Breast epithelium (tissue), 4 donors: ENCODE results near the gene EIF4H. TPM values are rescaled to one million over a fixed set of nuclear protein-coding genes. Genes with fewer than 3 reads are reported as not detected.
"Not testable (repeated sequence)": the region's sequence is repeated elsewhere in the genome, so short reads cannot be mapped to it uniquely, and the experiment has no call there.

Experiments used
- DNase-seq, 2 donors: peaks; one replicate each; pipeline ENCODE4 v3.0.0-alpha.2; 2019; ENCODE audit warnings: low spot score in 2 of 2
- H3K27ac ChIP-seq, 2 donors: fragments of 200-600 bp; sonication (generic) in 1 of 2; one replicate each; pipeline ENCODE4 v1.5.1; 2016 to 2019; ENCODE audit warnings: mild to moderate bottlenecking in 1 of 2
- H3K27me3 ChIP-seq, 2 donors: fragments of 200-600 bp; sonication (generic) in 1 of 2; one replicate each; pipeline versions ENCODE4 v1.5.1 to v1.6.0; 2017 to 2019; ENCODE audit warnings: control low read depth in 1 of 2, mild to moderate bottlenecking in 1 of 2
- H3K36me3 ChIP-seq: fragments of 200-600 bp; one replicate; pipeline ENCODE4 v1.5.1; 2019
- H3K4me1 ChIP-seq, 2 donors: fragments of 200-600 bp; sonication (generic); one replicate each; pipeline ENCODE4 v1.5.1; 2016 to 2019; ENCODE audit warnings: control low read depth in 1 of 2
- H3K4me3 ChIP-seq, 3 donors: fragments of 200-600 bp; sonication (generic); 1 replicate in 2 of 3; 2 replicates in 1 of 3; pipeline ENCODE4 v1.5.1; 2016 to 2019; ENCODE audit warnings: mild to moderate bottlenecking in 3 of 3, moderate library complexity in 2 of 3
- H3K9me3 ChIP-seq, 2 donors: fragments of 200-600 bp; sonication (generic) in 1 of 2; one replicate each; pipeline ENCODE4 v1.5.1; 2016 to 2019; ENCODE audit warnings: control low read depth in 1 of 2
- POLR2A ChIP-seq: fragments of 450-650 bp; IDR thresholded peaks from one replicate; pipeline ENCODE4 v1.6.1; 2016; ENCODE audit warnings: antibody characterized with exemption, mild to moderate bottlenecking, moderate library complexity
- POLR2AphosphoS5 ChIP-seq, 3 donors: sonication (generic); formaldehyde crosslinking; IDR thresholded peaks; one replicate each; pipeline ENCODE4 v1.6.1; 2017; ENCODE audit warnings: antibody characterized with exemption in 3 of 3
- intact Hi-C: fragments of 100-400 bp; cut with DNase I; formaldehyde crosslinking; loops from one replicate; pipeline ENCODE4 v1.15.1; 2023; ENCODE audit warnings: low total_unique reads
- total RNA-seq, 3 donors: library from RNA; depleted of rRNA; stranded (reverse); fragments of >200 nt; gene quantifications; one replicate each; pipeline ENCODE4 v1.1.0, GENCODE V29; 2016
- TF ChIP-seq, protein P1 (sequence below), 3 donors: fragments of 450-650 bp; IDR thresholded peaks; one replicate each; pipeline ENCODE4 v1.5.1; 2016 to 2017; ENCODE audit warnings: antibody characterized with exemption in 3 of 3, mild to moderate bottlenecking in 3 of 3, moderate library complexity in 3 of 3

Gene EIF4H
- total RNA-seq, 3 donors from 2014 or later: 199 to 256 (median 238) TPM

DNA sequence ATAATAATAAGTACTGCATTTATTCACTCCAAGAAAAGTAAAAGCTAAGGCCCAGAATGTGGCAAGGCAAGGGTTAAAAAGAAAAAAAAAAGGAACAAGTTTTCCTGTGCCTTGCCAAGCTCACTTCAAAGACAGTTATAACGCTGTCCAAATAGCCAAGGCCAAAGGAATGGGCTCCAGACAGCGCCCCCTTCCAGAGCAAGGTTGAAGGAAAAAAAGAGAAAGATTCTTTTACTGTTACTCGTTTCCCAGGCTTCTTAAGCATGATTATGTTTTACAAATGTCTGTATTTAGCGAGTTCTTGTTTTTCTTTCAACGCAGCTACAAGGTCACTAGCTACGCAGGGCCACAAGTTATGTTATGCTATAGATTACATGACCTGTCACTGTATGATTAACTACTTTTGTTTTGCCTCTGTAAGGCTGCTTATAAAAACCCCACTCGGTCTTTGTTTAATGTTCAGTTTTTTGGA lies 9.1 kb upstream of the EIF4H start:
- Histone ChIP-seq H3K27ac (no peak overlapping the region), H3K4me1 (no peaks in the 10 kb centered on the region), H3K36me3 (no peaks in the 10 kb centered on the region), H3K4me3 (no peak overlapping the region), H3K9me3 (no peaks in the 10 kb centered on the region), H3K27me3 (no peaks in the 10 kb centered on the region)
- TF ChIP-seq POLR2AphosphoS5 (IDR thresholded peaks at IDR 0.05): no peak
- TF ChIP-seq POLR2A: no peak
- TF ChIP-seq, protein P1, sequence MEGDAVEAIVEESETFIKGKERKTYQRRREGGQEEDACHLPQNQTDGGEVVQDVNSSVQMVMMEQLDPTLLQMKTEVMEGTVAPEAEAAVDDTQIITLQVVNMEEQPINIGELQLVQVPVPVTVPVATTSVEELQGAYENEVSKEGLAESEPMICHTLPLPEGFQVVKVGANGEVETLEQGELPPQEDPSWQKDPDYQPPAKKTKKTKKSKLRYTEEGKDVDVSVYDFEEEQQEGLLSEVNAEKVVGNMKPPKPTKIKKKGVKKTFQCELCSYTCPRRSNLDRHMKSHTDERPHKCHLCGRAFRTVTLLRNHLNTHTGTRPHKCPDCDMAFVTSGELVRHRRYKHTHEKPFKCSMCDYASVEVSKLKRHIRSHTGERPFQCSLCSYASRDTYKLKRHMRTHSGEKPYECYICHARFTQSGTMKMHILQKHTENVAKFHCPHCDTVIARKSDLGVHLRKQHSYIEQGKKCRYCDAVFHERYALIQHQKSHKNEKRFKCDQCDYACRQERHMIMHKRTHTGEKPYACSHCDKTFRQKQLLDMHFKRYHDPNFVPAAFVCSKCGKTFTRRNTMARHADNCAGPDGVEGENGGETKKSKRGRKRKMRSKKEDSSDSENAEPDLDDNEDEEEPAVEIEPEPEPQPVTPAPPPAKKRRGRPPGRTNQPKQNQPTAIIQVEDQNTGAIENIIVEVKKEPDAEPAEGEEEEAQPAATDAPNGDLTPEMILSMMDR (IDR thresholded peaks at IDR 0.05): no peak
- intact Hi-C loops: no loop called here
- no peak for DNase-seq

DNA sequence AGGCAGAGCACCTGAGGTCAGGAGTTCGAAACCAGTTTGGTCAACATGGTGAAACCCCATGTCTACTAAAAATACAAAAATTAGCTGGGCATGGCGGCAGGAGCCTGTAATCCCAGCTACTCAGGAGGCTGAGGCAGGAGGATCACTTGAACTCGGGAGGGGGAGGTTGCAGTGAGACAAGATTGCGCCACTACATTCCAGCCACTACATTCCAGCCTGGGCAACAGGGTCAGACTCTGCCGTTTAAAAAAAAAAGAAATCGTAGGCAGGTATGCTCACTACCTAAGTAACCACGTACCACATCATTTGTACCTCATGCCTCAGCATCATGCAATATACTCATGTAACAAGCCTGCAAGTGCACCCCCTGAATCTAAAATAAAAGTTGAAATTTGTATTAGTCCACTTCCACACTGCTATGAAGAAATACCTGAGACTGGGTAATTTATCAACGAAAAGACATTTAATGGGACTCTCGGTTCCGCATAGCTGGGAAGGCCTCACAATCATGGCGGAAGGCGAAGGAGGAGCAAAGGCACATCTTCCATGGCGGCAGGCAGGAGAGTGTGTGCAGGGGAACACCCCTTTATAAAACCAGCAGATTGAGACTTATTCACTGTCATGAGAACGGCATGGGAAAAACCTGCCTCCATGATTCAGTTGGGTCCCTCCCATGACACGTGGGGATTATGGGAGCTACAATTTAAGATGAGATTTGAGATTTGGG lies 8.1 kb upstream of the EIF4H start:
- Histone ChIP-seq H3K4me3 (no peak overlapping the region), H3K36me3 (no peaks in the 10 kb centered on the region), H3K27ac (no peak overlapping the region), H3K4me1 (no peaks in the 10 kb centered on the region), H3K27me3 (no peaks in the 10 kb centered on the region), H3K9me3 (no peaks in the 10 kb centered on the region)
- no peak for DNase-seq
- TF ChIP-seq POLR2A: no peak
- no peak for TF ChIP-seq POLR2AphosphoS5 (IDR thresholded peaks at IDR 0.05)
- TF ChIP-seq, protein P1 (IDR thresholded peaks at IDR 0.05): no peak
- intact Hi-C loops: no loop called here

DNA sequence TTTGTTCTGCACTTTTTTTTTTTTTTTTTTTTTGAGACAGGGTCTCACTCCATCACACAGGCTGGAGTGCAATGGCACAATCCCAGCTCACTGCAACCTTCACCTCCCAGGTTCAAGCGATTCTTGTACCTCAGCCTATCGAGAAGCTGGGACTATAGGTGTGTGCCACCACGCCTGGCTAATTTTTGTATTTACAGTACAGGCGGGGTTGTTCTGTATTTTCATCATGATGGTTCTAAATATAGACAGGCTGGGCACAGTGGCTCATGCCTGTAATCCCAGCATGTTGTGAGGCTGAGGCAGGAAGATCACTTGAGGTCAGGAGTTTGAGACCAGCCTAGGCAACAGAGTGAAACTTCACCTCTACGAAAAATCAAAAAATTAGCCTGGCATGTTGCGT lies 6.8 kb upstream of the EIF4H start:
- DNase-seq, intact Hi-C loops, H3K4me1 ChIP-seq, H3K27me3 ChIP-seq, H3K27ac ChIP-seq, H3K4me3 ChIP-seq, H3K36me3 ChIP-seq, H3K9me3 ChIP-seq: not testable (repeated sequence)

DNA sequence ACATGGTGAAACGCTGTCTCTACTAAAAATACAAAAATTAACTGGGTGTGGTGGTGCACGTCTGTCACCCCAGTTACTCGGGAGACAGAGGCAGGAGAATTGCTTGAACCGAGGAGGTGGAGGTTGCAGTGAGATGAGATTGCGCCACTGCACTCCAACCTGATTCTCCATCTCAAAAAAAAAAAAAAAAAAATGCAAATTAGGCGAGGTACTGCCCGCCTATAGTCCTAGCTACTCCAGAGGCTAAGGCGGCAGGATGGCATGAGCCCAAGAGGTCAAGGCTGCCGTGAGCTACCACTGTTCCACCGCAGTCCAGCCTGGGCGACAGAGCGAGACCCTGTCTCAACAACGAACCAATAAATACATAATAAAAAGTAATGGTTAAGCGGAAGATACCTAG lies 1.1 kb upstream of the EIF4H start:
- no peak for TF ChIP-seq POLR2A
- TF ChIP-seq, protein P1 (IDR thresholded peaks at IDR 0.05): no peak
- no peak for TF ChIP-seq POLR2AphosphoS5 (IDR thresholded peaks at IDR 0.05)
- Histone ChIP-seq H3K9me3 (no peaks in the 10 kb centered on the region), H3K27me3 (no peaks in the 10 kb centered on the region), H3K36me3 (no peaks in the 10 kb centered on the region), H3K27ac (peak overlapping the region; percentile 99 to 100), H3K4me3 (peak overlapping the region in 2 of 3 donors; percentile 94 to 98), H3K4me1 (peaks cover 0 to 6% of the 10 kb centered on the region in 2 donors)
- intact Hi-C loops: loop anchor here (10.0 kb wide), 1 partner anchor 108 kb away; no protein-coding TSS in a partner anchor
- no peak for DNase-seq

DNA sequence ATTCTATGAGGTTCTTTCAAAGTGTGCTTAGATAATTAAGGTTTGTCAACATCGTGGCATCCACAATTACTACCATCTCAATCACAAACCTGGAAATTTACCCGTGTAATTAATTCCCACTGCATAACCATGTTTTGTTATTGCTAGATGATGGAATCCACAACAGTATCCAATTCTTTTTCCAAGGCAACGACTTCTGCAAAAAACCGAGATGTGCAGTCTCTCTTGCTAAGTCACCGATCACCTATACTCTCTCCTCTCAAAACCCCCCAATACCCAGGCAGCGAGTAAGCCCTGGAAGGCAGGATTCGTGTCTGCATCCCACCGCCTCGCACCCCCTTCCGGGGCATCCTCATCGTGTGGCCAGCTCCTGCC lies 678 bp upstream of the EIF4H start:
- TF ChIP-seq, protein P1 (IDR thresholded peaks at IDR 0.05): no peak
- TF ChIP-seq POLR2AphosphoS5 (IDR thresholded peaks at IDR 0.05) (no peak), POLR2A (no peak)
- Histone ChIP-seq H3K9me3 (no peaks in the 10 kb centered on the region), H3K36me3 (no peaks in the 10 kb centered on the region), H3K27ac (peak overlapping the region; percentile 99 to 100), H3K4me1 (peaks cover 0 to 6% of the 10 kb centered on the region in 2 donors), H3K4me3 (peak overlapping the region; percentile 94 to 98 (median 97)), H3K27me3 (no peaks in the 10 kb centered on the region)
- no peak for DNase-seq
- intact Hi-C loops: loop anchor here (10.0 kb wide), 1 partner anchor 109 kb away; no protein-coding TSS in a partner anchor
